Liver (tissue), 9 donors: ENCODE measurements around the gene DMTF1. TPM values are rescaled to one million over a fixed set of nuclear protein-coding genes. Genes with fewer than 3 reads are reported as not detected.

ENCODE experiments used
- DNase-seq: peaks from one replicate; pipeline ENCODE4 v3.0.0-alpha.2; 2017; ENCODE audit warnings: low spot score
- H3K27ac ChIP-seq, 2 donors: one replicate each; pipeline ENCODE4 v1.7.0; 2013; ENCODE audit warnings: inconsistent platforms in 2 of 2, low read length in 2 of 2, control low read depth in 1 of 2, low read depth in 1 of 2, mild to moderate bottlenecking in 1 of 2
- H3K27me3 ChIP-seq, 4 donors: one replicate each; pipeline versions ENCODE4 v1.6.1 to v1.7.0; 2013; ENCODE audit warnings: low read length in 3 of 4, inconsistent platforms in 1 of 4, mild to moderate bottlenecking in 1 of 4, moderate library complexity in 1 of 4; ENCODE audit not compliant: control insufficient read depth in 4 of 4, insufficient read depth in 4 of 4
- H3K36me3 ChIP-seq, 4 donors: one replicate each; pipeline versions ENCODE4 v1.6.1 to v1.7.0; 2013; ENCODE audit warnings: low read length in 3 of 4, mild to moderate bottlenecking in 3 of 4, low read depth in 1 of 4, moderate library complexity in 1 of 4; ENCODE audit not compliant: control insufficient read depth in 4 of 4, insufficient read depth in 3 of 4
- H3K4me1 ChIP-seq, 4 donors: one replicate each; pipeline versions ENCODE4 v1.6.1 to v1.7.0; 2013; ENCODE audit warnings: low read length in 3 of 4, mild to moderate bottlenecking in 3 of 4, moderate library complexity in 1 of 4; ENCODE audit not compliant: control insufficient read depth in 4 of 4, insufficient read depth in 4 of 4
- H3K4me3 ChIP-seq, 3 donors: one replicate each; pipeline versions ENCODE4 v1.6.1 to v1.7.0; 2013; ENCODE audit warnings: low read length in 3 of 3, control low read depth in 1 of 3, low read depth in 1 of 3, mild to moderate bottlenecking in 1 of 3
- H3K9ac ChIP-seq, 2 donors: one replicate each; pipeline ENCODE4 v1.7.0; 2013; ENCODE audit warnings: low read length in 2 of 2, mild to moderate bottlenecking in 2 of 2, moderate library complexity in 2 of 2, control low read depth in 1 of 2, low read depth in 1 of 2
- H3K9me3 ChIP-seq, 4 donors: one replicate each; pipeline versions ENCODE4 v1.6.1 to v1.7.0; 2013; ENCODE audit warnings: low read length in 3 of 4; ENCODE audit not compliant: control insufficient read depth in 4 of 4
- ATF3 ChIP-seq: IDR thresholded peaks from 2 replicates; pipeline ENCODE4 v1.6.1; 2016; ENCODE audit warnings: antibody characterized with exemption
- EGR1 ChIP-seq, 2 donors: IDR thresholded peaks; 2 replicates each; pipeline ENCODE4 v1.6.1; 2016 to 2018; ENCODE audit warnings: antibody characterized with exemption in 2 of 2, low read depth in 2 of 2
- GABPA ChIP-seq, 2 donors: IDR thresholded peaks in 1 of 2; conservative IDR thresholded peaks in 1 of 2; 2 replicates each; pipeline ENCODE4 v1.6.1; 2016; ENCODE audit warnings: antibody characterized with exemption in 2 of 2, mild to moderate bottlenecking in 1 of 2, moderate library complexity in 1 of 2
- HNF4A ChIP-seq, 2 donors: conservative IDR thresholded peaks; 2 replicates each; pipeline ENCODE4 v1.6.1; 2016; ENCODE audit warnings: antibody characterized with exemption in 2 of 2, mild to moderate bottlenecking in 2 of 2
- HNF4G ChIP-seq: IDR thresholded peaks from 2 replicates; pipeline ENCODE4 v1.6.1; 2016; ENCODE audit warnings: antibody characterized with exemption
- JUND ChIP-seq, 2 donors: IDR thresholded peaks; 2 replicates each; pipeline ENCODE4 v1.6.1; 2016; ENCODE audit warnings: antibody characterized with exemption in 2 of 2
- MAX ChIP-seq: IDR thresholded peaks from 2 replicates; pipeline ENCODE4 v1.6.1; 2016; ENCODE audit warnings: antibody characterized with exemption
- NR2F2 ChIP-seq: IDR thresholded peaks from 2 replicates; pipeline ENCODE4 v1.6.1; 2016; ENCODE audit warnings: antibody characterized with exemption
- RAD21 ChIP-seq, 2 donors: IDR thresholded peaks; 2 replicates each; pipeline ENCODE4 v1.6.1; 2016; ENCODE audit warnings: antibody characterized with exemption in 2 of 2, mild to moderate bottlenecking in 2 of 2
- RXRA ChIP-seq, 2 donors: IDR thresholded peaks; 2 replicates each; pipeline ENCODE4 v1.6.1; 2017 to 2018; ENCODE audit warnings: antibody characterized with exemption in 2 of 2, mild to moderate bottlenecking in 1 of 2
- SP1 ChIP-seq: IDR thresholded peaks from 2 replicates; pipeline ENCODE4 v1.6.1; 2018; ENCODE audit warnings: antibody characterized with exemption, mild to moderate bottlenecking
- YY1 ChIP-seq: IDR thresholded peaks from 2 replicates; pipeline ENCODE4 v1.6.1; 2016; ENCODE audit warnings: antibody characterized with exemption, mild to moderate bottlenecking
- ZBTB33 ChIP-seq: IDR thresholded peaks from 2 replicates; pipeline ENCODE4 v1.6.1; 2016; ENCODE audit warnings: antibody characterized with exemption
- WGBS: extraction: QIAGEN DNeasy Blood & Tissue Kit; methylation state at CpG from one replicate; pipeline ENCODE4 v1.1.7; 2013; 5-methylcytosine and 5-hydroxymethylcytosine counted together
- polyA plus RNA-seq, 2 donors: library from polyadenylated mRNA; stranded (reverse) in 1 of 2; unstranded in 1 of 2; fragments of 200-250 nt in 1 of 2; fragments of >200 nt in 1 of 2; fragmentation: Nextera tagmentation in 1 of 2; extraction: Ambion mirVana in 1 of 2; gene quantifications; one replicate each; pipeline versions ENCODE4 v1.2.1 to v1.2.3, GENCODE V29; 2013 to 2015
- total RNA-seq, 2 donors: library from RNA; depleted of rRNA; stranded (reverse); fragments of >200 nt; gene quantifications; one replicate each; pipeline ENCODE4 v1.2.3, GENCODE V29; 2014
- TF ChIP-seq, protein P1 (sequence below): IDR thresholded peaks from 2 replicates; pipeline ENCODE4 v1.6.1; 2016; ENCODE audit warnings: antibody characterized with exemption, mild to moderate bottlenecking
- TF ChIP-seq, protein P2 (sequence below): fragments of 150-350 bp; IDR thresholded peaks from 2 replicates; pipeline ENCODE4 v1.5.1; 2017; ENCODE audit warnings: improper control_type of control experiment, low read depth, low read length; ENCODE audit not compliant: missing input control
- donor health status: healthy.
- donor health status: healthy.
- donor health status: healthy.
- donor health status: healthy.
- donor health status: healthy.

The DMTF1 gene
- total and polyA plus RNA-seq, 4 donors, result 6.5 to 54.6 (median 26.0) TPM

DNA sequence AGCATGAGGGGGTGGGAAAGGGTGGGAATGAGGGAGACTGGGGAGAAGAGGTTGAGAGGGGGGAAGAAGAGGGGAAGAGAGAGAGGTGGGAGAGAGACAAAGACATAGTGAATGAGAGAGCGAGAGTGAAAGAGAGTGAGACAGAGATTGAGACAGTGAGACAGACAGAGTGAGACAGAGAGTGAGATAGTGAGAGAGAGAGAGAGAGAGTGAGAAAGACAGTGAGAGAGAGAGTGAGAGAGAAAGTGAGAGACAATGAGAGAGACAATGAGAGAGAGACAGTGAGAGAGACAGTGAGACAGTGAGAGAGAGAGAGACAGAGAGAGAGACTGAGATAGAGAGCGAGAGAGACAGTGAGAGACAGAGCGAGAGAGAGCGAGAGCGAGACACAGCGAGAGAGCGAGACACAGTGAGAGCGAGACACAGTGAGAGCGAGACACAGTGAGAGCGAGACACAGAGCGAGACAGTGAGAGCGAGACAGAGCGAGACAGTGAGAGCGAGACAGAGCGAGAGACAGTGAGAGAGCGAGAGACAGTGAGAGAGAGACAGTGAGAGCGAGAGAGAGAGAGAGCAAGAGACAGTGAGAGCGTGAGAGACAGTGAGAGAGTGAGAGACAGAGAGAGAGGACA lies 57.2 kb downstream of the DMTF1 start (continued):
- TF ChIP-seq, protein P1, sequence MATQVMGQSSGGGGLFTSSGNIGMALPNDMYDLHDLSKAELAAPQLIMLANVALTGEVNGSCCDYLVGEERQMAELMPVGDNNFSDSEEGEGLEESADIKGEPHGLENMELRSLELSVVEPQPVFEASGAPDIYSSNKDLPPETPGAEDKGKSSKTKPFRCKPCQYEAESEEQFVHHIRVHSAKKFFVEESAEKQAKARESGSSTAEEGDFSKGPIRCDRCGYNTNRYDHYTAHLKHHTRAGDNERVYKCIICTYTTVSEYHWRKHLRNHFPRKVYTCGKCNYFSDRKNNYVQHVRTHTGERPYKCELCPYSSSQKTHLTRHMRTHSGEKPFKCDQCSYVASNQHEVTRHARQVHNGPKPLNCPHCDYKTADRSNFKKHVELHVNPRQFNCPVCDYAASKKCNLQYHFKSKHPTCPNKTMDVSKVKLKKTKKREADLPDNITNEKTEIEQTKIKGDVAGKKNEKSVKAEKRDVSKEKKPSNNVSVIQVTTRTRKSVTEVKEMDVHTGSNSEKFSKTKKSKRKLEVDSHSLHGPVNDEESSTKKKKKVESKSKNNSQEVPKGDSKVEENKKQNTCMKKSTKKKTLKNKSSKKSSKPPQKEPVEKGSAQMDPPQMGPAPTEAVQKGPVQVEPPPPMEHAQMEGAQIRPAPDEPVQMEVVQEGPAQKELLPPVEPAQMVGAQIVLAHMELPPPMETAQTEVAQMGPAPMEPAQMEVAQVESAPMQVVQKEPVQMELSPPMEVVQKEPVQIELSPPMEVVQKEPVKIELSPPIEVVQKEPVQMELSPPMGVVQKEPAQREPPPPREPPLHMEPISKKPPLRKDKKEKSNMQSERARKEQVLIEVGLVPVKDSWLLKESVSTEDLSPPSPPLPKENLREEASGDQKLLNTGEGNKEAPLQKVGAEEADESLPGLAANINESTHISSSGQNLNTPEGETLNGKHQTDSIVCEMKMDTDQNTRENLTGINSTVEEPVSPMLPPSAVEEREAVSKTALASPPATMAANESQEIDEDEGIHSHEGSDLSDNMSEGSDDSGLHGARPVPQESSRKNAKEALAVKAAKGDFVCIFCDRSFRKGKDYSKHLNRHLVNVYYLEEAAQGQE, result no peak
- TF ChIP-seq GABPA (IDR thresholded peaks at IDR 0.05 in 1 of 2, conservative IDR thresholded peaks at IDR 0.05 in 1 of 2) (no peak), MAX (no peak), ZBTB33 (no peak), SP1 (no peak)

GRCh38 chr7:87210506-87210905 lies 58.3 kb downstream of the DMTF1 start:
- Histone ChIP-seq H3K4me1 (peaks cover 0 to 1% (median 0%) of the 10 kb centered on the region in 4 donors), H3K27me3 (no peaks in the 10 kb centered on the region), H3K9me3 (peaks cover 0 to 4% (median 2%) of the 10 kb centered on the region in 4 donors), H3K27ac (no peak overlapping the region), H3K36me3 (no peaks in the 10 kb centered on the region), H3K4me3 (no peak overlapping the region), H3K9ac (no peak overlapping the region)
- TF ChIP-seq GABPA (IDR thresholded peaks at IDR 0.05 in 1 of 2, conservative IDR thresholded peaks at IDR 0.05 in 1 of 2), result no peak
- no peak for TF ChIP-seq YY1
- no peak for TF ChIP-seq HNF4G
- DNase-seq, result no peak
- 94% methylated on average over 3 of the region's 3 CpGs for WGBS

DNA sequence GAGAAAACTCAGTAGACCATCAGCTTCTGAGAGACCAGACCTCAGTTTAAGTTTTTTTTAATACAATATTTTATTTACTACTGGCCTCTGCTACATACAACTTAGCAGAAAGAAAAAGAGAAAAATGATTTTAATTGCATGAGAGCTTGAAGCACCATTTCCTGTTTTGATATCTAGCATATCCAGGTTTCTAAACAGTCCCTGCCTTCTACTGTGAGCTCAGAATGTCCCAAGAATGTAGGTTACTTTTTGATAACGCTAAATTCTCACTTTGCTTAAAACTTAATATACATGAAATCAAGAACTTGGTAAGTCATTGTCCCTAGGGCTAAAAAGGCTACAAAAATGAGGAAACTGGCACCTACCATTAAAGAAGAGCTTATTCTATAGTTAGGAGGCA lies 60.2 kb downstream of the DMTF1 start:
- Histone ChIP-seq H3K4me1 (peaks cover 0 to 1% (median 0%) of the 10 kb centered on the region in 4 donors), H3K9ac (no peak overlapping the region), H3K4me3 (no peak overlapping the region), H3K9me3 (no peaks in the 10 kb centered on the region), H3K27ac (no peak overlapping the region), H3K27me3 (no peaks in the 10 kb centered on the region), H3K36me3 (no peaks in the 10 kb centered on the region)
- no peak for DNase-seq
- WGBS, result 70% methylated on average over 1 of the region's 1 CpG
- TF ChIP-seq RAD21 (IDR thresholded peaks at IDR 0.05) (no peak), JUND (IDR thresholded peaks at IDR 0.05) (no peak), RXRA (IDR thresholded peaks at IDR 0.05) (no peak), MAX (no peak), ATF3 (no peak), EGR1 (IDR thresholded peaks at IDR 0.05; ENCODE audit: low read depth in 2 of 2) (no peak), ZBTB33 (no peak), HNF4A (conservative IDR thresholded peaks at IDR 0.05) (no peak), NR2F2 (no peak)
- TF ChIP-seq, protein P1, result no peak
- TF ChIP-seq, protein P2, sequence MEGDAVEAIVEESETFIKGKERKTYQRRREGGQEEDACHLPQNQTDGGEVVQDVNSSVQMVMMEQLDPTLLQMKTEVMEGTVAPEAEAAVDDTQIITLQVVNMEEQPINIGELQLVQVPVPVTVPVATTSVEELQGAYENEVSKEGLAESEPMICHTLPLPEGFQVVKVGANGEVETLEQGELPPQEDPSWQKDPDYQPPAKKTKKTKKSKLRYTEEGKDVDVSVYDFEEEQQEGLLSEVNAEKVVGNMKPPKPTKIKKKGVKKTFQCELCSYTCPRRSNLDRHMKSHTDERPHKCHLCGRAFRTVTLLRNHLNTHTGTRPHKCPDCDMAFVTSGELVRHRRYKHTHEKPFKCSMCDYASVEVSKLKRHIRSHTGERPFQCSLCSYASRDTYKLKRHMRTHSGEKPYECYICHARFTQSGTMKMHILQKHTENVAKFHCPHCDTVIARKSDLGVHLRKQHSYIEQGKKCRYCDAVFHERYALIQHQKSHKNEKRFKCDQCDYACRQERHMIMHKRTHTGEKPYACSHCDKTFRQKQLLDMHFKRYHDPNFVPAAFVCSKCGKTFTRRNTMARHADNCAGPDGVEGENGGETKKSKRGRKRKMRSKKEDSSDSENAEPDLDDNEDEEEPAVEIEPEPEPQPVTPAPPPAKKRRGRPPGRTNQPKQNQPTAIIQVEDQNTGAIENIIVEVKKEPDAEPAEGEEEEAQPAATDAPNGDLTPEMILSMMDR, result no peak
